HUDEP-2 (cell line): ENCODE data around the gene MAGI2.

Source experiments
- DNase-seq, 76 experiments: peaks; one replicate each; lab custom pipeline; 2025; ENCODE audit not compliant: unreplicated experiment in 76 of 76; lab: John Stamatoyannopoulos, UW

The MAGI2 gene

DNA sequence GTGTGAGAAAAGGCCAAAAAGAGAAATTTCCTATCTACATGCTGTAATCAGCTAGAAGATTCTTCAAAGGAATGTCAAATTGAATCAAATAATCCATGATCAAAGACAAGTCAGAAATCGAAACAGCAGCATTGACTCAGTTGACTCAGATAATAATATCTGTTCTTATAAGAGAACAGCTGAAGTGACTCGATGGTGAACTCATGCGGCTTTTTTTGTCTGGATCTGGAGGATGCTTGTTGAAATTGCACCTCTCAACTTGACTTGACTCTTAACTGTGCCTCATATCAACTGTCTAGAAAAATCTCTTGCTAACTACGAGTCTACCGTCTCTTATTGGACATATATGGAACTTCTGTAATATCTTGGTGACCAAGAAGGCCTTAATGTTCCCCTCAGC lies 1055.4 kb downstream of the MAGI2 start:
- DNase-seq, result no peak

DNA sequence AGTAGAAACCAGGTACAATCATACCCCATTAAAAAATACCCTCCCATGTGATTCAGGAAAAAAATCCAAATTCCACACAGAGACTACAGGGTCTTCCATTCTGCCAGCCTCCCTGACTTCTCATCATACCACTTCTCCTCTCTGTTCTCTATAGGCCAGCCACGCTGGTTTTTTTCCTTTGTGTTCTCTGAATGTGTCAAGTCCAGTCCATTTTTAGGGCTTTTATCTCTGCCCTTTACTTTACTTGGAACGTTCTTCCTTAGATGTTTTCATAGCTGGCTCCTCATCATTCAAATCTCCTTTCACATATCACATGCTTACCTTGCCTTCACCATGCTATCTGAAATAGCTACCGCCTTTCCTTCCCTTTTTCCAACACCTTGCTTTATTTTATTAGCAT lies 1057.3 kb downstream of the MAGI2 start:
- DNase-seq, result no peak

DNA sequence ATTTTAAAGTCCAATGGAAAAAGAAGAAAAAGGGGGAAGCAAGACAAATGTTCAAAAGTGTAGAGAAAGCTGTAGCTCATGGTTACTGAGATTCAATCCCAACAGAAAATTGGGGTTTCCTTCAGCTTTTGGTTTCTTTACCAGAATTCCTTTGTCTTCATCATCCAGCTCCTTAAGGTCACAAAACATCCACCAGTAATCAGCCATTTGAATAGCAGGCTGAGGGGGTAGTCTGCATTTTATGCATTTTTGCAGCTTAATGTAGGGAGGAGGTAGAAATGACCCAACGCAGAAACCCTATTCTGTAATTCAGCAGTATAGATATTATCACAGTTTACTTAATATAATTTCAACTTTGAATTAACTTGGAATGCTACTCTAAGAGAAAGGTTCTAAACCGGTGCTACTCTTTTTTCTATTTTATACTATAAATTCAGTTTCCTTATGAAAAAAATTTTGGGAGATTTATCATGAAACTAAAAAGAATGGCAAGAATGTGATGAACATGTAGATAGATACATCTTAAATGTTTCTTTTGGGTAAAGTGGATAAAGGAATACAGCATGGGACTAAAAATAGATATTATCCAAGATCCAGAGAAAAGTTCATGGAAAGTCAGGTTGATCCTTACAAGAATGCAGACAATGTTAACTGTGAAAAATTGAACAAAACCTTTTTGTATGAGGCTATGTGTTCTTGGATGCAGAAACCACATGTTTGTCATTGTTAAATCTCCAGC lies 1058.0 kb downstream of the MAGI2 start:
- no peak for DNase-seq

DNA sequence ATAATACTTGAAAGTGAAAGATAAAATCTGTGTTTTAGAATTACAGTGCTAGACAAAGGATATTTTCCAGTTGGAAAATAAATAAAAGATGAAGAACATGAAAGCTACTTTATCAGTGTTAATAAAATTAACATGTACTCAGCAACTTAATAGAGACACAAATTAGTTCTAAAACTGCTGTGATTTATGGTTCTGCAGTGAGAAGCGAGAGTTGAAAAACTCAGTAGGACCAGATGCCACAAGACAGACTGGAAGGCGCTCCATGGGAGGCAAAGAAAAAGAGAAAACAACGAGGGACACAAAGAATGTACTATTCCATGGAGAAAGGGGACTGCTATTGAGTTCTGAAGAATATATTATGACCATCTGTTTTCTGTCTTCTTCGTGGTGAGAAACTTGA lies 1064.4 kb downstream of the MAGI2 start:
- no peak for DNase-seq

DNA sequence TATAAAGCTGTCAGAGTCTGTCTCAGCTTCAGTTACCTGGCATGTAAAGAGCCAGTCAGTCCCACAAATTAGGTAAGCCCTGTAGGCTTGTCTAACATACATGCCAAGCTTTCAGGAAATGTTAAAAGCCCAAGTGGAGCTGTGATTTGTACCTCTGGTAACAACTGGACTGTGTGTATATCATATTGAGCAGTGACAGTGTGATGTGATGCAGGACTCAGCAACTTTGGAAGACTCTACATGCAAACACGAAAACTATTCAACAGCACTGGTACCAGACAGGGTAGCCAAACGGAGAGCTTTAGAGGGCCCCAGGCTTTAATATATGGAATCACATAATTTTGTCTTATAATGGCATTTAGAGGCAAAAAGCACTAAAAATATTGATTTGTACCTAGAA lies 1066.9 kb downstream of the MAGI2 start:
- no peak for DNase-seq

DNA sequence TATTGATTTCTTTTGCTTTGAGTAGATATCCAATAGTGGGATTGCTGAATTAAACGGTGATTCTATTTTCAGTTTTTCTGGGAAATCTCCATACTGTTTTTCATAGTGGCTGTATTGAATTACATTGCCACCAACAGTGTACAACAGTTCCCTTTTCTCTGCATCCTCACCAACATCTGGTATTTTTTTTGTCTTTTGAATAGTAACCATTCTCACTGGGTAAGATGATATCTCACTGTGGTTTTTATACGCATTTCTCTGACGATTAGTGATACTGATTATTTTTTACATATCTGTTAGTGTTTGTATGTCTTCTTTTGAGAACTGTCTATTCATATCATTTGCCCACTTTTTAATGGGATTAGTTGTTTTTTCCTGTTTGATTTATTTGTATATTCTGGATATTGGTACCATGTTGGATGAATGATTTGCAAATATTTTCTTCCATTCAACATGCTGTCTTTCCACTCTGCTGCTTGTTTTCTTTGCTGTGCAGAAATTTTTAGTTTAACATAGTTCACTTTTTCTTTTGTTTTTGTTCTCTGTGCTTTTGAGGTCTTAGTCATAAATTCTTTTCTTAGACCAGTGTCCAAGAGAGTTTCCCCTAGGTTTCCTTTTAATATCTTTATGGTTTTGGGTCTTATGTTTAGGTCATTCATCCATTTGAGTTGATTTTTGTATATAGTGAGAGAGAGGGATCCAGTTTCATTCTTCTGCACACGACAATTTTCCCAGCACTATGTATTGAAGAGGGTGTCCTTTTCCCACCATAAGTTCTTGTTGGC lies 1070.2 kb downstream of the MAGI2 start:
- DNase-seq, result no peak

DNA sequence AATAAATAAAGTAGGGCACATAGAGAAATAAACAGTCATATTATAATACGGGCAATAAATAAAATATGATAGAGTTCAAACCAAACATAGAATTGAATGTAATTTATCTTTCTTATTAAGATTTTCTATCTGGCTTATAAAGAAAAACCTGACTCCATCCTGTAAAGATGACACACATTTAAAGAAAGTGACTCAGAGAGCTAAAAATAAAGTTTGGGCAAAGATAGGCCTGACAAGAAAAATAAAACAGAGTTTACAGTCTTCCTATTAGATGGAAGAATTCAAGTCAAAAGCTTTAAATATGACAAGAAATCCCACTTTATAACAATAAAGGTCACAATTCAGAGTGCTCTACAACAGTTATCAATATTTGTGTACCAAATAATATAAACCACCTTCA lies 1074.3 kb downstream of the MAGI2 start:
- DNase-seq, result no peak

DNA sequence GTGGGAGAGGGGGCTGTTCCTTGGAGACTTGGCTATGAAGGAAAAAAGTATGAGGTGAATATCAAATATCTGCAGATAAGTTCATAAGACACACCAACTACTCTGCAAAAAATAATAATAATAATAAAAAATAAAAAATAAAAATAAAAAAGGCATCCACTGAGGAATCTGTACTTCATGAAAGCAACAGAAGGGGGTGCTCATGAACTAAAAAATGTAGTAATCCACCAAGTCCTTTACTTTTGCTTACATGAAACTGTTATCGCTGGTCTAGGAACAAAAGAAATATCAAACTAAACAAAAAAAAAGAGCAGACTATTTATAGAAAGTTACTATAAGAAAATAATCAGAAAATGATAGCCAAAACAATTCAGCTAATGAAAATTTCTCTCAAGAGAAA lies 1075.9 kb downstream of the MAGI2 start:
- no peak for DNase-seq

DNA sequence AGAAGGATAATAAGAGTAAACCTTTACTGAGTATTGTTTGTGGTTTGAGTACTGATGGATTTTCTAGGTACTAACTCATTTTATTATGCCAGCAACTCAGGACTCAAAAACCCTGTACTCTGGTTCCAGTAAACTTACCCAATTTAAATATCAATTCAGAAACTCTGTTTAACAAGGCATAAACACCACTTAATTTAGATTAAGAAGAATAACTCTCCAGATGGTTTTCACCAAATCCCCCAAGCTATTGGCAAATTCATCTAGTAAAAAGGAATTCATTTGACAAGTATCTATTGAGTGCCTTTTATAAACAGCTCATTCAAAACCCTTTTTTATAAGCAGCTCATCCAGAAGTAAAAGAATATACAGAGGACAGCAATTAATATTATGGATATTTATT lies 1082.5 kb downstream of the MAGI2 start:
- no peak for DNase-seq

DNA sequence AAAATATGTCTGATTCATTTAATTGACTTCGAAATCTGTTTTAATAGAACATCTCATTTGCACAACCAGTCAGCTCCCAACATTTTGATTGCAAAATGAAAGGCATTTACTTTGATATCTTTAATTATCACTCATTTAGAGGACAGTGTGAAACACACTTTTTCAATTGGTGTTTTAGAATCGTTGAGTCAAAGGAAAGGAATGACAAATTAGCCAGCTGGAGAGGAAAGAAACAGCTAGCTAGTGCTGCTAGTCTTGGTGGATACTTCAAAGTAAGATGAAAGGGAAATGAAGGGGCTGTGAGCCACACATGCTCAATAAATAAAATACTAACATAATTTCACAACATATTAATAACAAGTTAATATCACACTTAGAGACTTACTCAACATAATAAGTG lies 1084.7 kb downstream of the MAGI2 start:
- no peak for DNase-seq

DNA sequence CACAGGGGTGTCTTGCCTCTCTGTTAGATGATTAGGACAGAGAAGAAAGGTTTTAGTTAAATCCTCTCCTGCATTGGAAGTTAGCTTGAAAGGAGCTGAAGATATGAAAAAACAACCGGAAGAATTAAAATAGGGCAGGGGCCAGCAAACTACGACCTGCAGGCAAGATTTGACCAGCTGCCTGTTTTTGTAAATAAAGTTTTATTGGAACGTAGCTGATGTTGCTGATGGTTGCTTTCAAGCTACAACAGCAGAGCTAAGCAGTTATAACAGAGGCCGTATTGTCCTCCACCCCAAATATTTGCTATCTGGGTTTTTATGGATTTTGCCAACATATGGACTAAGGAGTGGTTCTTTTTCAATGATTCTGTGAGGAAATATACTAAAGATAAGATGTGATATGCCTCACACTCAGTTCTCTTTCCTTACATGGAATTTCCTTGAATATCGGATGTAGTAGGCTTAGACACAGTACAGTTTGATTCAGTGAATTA lies 1086.1 kb downstream of the MAGI2 start:
- no peak for DNase-seq

DNA sequence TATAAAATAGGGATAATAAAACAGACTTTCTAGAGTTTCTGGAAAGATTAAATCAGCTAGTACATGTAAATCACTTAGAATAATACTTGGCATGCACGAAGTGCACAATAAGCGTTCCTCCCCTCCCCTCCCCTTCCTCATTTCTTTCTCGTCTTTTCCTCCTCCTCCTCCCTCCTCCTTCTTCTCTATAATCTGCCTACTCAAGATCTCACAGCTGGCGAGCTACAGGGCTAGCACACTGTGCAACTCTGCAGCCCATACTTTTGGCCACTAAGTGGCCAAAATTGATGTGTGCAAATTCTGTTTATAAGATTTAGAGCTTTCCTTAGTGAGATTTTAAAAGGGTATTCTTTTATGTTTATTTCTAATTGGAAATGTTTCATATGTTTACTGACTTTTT lies 1089.6 kb downstream of the MAGI2 start:
- DNase-seq, result no peak

DNA sequence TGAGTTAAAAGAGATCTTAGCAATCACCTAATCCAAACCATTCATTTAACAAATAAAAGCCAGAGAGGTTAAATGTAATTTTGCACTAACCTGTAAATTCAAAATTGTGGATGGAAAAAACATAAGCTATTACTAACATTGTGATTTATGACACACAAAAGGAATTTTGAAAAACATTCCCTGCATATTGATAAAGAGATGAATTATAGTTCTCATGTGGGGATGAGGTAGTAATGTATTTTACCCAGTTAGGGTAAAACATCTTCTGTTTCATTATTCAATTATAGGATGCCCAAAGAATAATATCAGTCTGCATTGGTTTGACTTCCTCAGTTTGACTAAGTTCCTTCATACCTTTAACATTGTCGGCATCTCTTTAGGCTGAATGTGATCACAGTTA lies 1093.6 kb downstream of the MAGI2 start:
- no peak for DNase-seq

DNA sequence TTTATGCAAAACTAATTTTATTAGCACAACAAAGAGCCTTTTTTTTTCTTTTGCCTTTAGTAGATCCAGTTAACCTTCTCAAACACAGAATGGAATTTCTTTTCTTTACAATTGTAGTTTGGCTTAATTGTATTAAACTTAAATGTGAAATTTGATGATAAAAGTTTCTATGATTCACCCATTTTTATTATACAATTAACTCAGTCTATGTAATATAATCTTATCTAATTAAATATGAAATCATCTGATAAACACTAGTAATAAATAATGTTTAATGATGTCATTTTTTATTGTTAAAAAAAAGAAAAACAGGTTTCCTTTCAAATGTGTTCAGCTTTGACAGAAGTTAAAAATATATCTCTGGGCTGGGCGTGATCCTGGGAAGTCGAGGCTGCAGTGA lies 1095.8 kb downstream of the MAGI2 start:
- no peak for DNase-seq

DNA sequence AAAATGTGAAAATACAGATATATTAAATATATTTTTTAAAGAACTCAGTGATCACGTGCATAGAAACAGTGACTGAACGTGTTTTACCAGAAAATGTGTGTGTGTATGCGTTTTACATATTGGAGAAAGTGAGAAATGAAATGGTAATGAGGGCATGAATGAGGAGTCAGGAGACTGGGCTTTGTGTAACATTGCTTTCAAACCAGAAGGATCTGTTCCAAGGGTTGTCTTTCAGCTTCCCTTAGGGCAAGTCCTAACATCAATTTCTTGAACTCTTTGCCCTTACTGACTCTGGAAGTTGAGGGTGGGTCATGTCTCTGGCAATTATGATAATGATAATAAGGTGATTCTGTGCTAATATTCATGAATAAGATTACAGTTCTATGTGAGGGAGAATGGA lies 1097.6 kb downstream of the MAGI2 start:
- DNase-seq, result no peak

DNA sequence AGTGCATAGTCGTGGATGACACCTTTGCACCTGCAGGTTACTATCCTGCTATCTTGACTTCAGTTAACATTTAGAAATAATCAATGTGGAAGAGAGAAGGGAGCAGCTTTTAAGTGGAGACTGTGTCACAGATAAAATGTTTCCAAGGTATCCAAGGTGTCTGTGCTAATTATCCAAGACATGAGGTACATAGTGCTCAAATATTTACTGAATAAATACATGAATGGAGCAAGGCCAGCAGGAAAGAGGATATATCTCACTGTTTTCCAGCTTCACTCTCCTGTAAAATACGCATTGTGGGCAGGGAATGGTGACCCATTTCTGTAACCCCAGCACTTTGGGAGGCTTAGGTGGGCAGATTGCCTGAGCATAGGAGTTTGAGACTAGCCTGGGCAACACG lies 1102.5 kb downstream of the MAGI2 start:
- no peak for DNase-seq

DNA sequence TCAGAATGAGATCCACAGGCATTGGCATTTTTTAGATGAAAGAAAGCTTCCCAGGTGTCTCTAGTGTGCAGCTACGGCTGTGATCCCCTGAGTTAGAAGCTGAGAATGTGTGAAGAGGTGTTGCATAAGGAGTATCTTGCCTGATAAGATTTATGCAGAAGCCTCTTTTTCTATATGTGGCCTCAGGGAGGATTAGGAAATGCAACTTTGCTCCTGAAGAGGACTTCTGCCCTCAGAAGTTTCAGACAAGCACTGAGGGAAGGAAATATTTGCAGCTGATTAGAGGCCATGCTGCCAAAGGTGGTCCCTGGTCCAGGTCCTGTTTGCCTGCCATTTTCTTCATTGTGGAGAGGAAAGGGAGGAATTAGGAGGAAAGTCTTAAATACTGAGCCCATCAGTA lies 1103.1 kb downstream of the MAGI2 start:
- no peak for DNase-seq

DNA sequence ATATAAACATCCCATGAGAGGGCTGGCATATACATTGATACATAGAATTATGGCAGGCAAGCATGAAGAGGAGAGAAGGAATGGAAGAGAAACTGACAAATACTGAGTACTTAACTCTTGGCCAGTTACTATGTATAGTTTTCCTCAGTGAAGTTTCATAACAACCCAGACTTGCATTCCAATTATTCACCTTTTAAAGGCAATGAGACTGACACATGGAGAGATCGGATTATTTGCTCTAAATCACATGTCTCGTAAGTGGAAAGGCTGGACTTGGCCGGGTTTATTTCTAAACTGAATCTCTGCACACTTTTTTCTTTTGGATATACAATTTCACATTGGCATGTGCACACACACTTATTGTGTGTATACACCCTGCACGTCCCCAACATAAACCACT lies 1106.6 kb downstream of the MAGI2 start:
- no peak for DNase-seq

DNA sequence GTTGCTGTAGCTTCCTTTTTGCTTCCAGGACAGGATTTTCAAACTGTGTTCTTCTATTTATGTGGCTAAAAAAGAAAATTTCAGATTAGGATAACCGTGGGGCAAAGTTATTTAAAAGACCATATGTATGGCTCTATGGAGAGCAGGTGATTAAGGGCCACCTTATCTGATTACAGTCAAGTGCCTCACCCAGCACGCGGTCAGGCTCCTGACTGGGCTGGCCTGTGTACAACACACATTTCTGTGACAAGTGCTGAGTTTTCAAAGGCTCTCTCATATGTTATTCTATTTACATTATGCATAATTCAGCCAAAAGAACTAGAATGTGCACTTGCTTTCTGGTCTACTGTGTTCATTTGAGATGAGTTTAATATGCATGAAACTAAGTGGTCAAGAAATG lies 1107.5 kb downstream of the MAGI2 start:
- no peak for DNase-seq

DNA sequence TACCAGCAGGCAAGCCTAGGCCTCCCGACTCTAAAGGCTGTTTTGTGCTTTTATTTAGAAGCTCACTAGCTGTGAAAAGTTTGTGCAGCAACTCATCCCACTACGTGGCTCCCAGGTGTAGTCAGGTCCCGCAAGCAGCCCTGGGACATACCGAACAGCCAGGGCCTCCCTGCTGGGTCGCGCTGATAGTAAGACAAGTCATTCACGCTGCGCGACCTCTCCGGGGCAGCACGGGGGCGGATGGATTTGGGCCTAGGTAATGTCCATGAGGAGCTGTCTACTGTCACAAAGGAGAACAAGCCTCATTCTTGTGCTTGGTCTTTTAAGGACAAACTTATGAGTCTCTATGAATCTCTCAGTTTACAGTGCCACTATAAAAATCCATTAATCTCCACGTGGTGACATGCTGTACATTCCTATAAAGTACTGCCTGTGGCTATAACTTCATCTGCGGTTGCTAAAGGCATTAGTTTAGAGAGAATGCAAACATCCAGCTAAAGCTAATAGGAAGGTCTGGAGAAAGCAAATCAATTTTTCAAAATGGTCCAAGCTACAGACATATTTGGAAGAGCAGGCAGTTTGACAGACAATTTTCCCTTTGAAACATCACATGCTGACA lies 1108.1 kb downstream of the MAGI2 start:
- no peak for DNase-seq

DNA sequence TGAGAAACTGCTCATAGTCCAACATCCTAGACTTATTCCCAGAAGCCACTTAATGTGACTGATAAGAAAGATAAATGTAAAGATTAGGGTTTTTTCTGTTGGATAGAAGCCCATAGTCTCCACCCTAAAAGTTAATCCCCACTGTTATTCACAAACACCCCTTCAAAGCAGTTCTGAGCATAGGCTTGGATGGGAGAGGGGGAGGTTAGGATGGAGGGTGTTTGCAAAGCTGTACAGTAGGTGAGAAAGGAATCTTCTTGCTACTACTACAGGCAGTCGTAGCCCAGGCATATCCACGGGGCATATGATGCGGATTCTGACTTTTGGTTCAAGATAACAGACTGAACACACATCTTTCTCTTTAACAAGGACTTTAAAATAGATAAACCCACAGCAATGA lies 1119.0 kb downstream of the MAGI2 start:
- no peak for DNase-seq
